ENCODE results near the gene LY86. TPM values are rescaled to one million over a fixed set of nuclear protein-coding genes. Genes with fewer than 3 reads are reported as not detected.
A peak's percentile ranks its signal among the peaks of the same experiment; 100 is the strongest.

LY86 gene
- total RNA-seq, 1 donor from 2014 or later, result not detected

DNA sequence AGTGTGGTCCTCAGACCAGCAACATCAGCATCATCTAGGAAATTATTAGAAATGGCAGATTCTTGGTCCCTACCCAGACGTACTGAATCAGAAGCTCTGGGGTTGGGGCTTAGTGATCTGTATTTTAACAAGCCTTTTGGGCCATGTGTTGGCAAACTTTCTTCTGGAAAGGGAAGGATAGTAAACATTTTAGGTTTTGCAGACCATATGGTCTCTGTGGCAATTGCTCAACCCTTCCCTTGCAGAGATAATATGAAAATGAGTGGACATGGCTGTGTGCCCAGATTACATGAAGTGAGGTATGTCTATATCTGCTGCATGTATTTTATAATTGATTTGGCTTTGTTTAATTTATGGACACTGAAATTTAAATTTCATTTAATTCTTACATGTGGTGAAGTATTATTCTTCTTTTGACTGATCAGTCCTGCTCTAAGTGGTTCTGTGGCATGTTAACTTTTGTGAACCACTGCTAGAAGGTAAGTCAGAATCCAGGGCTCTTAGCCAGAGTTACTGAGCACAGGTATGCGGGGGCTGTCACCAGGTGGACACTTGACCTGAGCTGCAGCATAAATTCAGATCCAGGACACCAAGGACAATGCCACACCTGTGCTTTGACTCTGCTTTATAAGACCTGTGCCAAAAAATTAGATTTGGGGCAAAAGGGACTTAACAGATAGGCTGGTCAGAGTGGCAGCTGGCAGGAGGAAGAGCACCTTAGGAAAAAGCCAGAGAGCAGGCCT is 43.2 kb downstream of the LY86 start:
- TF ChIP-seq, protein P1, sequence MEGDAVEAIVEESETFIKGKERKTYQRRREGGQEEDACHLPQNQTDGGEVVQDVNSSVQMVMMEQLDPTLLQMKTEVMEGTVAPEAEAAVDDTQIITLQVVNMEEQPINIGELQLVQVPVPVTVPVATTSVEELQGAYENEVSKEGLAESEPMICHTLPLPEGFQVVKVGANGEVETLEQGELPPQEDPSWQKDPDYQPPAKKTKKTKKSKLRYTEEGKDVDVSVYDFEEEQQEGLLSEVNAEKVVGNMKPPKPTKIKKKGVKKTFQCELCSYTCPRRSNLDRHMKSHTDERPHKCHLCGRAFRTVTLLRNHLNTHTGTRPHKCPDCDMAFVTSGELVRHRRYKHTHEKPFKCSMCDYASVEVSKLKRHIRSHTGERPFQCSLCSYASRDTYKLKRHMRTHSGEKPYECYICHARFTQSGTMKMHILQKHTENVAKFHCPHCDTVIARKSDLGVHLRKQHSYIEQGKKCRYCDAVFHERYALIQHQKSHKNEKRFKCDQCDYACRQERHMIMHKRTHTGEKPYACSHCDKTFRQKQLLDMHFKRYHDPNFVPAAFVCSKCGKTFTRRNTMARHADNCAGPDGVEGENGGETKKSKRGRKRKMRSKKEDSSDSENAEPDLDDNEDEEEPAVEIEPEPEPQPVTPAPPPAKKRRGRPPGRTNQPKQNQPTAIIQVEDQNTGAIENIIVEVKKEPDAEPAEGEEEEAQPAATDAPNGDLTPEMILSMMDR (IDR thresholded peaks at IDR 0.05; ENCODE audit: insufficient read depth, low read length, severe bottlenecking), result no peak
- Histone ChIP-seq H3K27me3 (ENCODE audit: control insufficient read depth, insufficient read depth, low read length) (peaks cover 6% of the 10 kb centered on the region), H3K4me3 (ENCODE audit: low read depth, low read length) (no peak overlapping the region), H3K36me3 (ENCODE audit: control insufficient read depth, insufficient read depth, low read length) (no peaks in the 10 kb centered on the region)
- DNase-seq (ENCODE audit: low read depth) (peak; percentile 49), FAIRE-seq (no peak)

DNA sequence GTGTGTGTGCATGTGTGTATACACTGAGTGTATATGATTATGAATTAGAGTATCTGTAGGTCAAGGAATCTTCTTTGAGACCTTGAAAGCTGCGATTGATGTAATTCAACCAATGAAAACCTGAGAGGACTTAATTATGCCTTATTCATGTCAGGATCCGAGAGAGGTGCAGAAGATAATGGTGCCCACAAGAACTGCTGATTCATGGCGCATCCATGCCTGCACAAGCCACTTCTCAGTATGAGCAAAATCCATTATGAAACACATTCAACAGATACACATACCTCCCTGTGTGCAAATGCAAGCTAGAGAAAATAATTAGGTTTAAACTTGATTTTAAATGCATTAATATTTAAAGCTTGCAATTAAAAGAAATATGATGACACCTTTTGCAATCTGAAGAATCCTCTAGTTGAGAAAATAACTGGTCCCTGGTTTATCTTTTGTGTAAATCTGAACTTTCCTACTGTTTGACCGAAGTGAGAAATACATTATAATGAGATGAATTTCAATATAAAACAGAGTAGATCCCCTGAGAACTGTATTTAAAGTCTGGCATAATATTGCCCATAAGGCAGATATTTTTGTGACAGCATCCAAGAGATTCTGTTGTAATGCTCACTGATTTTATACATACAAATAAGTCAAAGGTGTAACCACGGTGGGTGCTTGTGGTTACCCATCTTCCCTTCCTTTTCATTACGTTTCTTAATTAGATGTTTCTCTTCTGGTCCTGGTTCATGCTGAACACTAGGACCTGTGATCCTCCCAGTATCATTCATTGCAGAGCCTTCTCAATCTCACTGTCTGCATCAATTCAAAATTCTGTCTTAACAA is 45.6 kb downstream of the LY86 start:
- Histone ChIP-seq H3K27me3 (ENCODE audit: control insufficient read depth, insufficient read depth, low read length) (peaks cover 4% of the 10 kb centered on the region), H3K4me3 (ENCODE audit: low read depth, low read length) (no peak overlapping the region), H3K36me3 (ENCODE audit: control insufficient read depth, insufficient read depth, low read length) (no peaks in the 10 kb centered on the region)
- FAIRE-seq, result no peak
- DNase-seq (ENCODE audit: low read depth), result no peak
- TF ChIP-seq, protein P1 (IDR thresholded peaks at IDR 0.05; ENCODE audit: insufficient read depth, low read length, severe bottlenecking), result no peak

DNA sequence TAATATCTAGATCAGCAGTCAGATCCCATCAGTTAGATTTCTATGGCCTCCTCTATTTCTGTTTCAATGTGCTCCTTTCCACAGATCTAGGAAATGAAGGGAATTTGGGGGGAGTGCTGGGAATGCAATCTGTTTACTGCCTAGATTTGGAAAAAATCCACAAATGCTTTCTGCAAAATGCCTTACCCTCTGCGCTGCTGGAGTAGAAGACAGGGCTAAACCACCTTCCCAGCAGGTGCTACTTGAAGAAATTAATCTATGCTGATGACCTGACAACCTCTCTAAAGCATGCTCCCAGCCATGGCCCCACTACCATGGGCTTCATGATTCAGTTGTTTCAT is 46.2 kb downstream of the LY86 start:
- FAIRE-seq (no peak), DNase-seq (ENCODE audit: low read depth) (no peak)
- H3K27me3 ChIP-seq (ENCODE audit: control insufficient read depth, insufficient read depth, low read length), result no peaks in the 10 kb centered on the region
- no peaks in the 10 kb centered on the region for H3K36me3 ChIP-seq (ENCODE audit: control insufficient read depth, insufficient read depth, low read length)
- H3K4me3 ChIP-seq (ENCODE audit: low read depth, low read length), result no peak overlapping the region
- TF ChIP-seq, protein P1 (IDR thresholded peaks at IDR 0.05; ENCODE audit: insufficient read depth, low read length, severe bottlenecking), result no peak

DNA sequence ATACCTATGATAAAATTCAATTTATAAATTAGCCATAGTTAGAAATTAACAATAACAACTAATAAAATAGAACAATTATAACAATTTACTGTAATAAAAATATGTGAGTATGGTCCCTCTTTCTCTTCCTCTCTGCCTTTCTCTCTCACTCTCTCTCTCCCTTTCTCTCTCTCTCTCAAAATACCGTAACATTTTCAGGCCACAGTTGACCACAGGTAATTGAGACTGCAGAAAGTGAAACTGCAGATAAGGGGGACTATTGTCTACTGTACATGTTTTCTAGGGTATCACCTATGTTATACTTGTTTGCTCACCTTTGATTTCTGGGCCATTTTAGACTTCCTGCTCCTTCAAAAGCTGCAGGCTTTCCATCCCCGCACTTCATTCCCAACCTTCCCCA is 46.8 kb downstream of the LY86 start:
- Histone ChIP-seq H3K27me3 (ENCODE audit: control insufficient read depth, insufficient read depth, low read length) (no peaks in the 10 kb centered on the region), H3K4me3 (ENCODE audit: low read depth, low read length) (no peak overlapping the region), H3K36me3 (ENCODE audit: control insufficient read depth, insufficient read depth, low read length) (no peaks in the 10 kb centered on the region)
- no peak for FAIRE-seq
- TF ChIP-seq, protein P1 (IDR thresholded peaks at IDR 0.05; ENCODE audit: insufficient read depth, low read length, severe bottlenecking), result no peak
- no peak for DNase-seq (ENCODE audit: low read depth)

DNA sequence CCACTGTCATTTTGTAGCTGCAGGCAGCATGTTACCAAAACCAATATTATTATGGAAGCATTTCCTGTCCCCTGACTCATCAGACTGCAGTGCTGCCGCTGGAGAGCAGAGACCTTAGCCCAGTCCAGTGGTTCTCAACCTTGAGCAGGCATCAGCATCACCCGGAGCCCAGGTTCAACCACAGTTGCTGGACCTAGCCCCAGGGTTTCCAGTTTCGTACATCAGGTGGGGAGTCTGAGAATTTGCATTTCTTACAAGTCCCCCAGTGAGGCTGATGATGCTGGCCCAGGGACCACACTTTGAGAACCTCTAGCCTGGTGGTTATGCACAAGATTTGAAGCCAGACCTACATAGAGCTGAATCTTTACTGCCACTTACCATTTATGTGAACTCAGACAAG is 47.3 kb downstream of the LY86 start:
- H3K36me3 ChIP-seq (ENCODE audit: control insufficient read depth, insufficient read depth, low read length), result no peaks in the 10 kb centered on the region
- FAIRE-seq (no peak), DNase-seq (ENCODE audit: low read depth) (no peak)
- H3K27me3 ChIP-seq (ENCODE audit: control insufficient read depth, insufficient read depth, low read length), result no peaks in the 10 kb centered on the region
- TF ChIP-seq, protein P1 (IDR thresholded peaks at IDR 0.05; ENCODE audit: insufficient read depth, low read length, severe bottlenecking), result no peak
- H3K4me3 ChIP-seq (ENCODE audit: low read depth, low read length), result no peak overlapping the region
